ENCODE measurements around the gene FILIP1L.

FILIP1L gene

DNA sequence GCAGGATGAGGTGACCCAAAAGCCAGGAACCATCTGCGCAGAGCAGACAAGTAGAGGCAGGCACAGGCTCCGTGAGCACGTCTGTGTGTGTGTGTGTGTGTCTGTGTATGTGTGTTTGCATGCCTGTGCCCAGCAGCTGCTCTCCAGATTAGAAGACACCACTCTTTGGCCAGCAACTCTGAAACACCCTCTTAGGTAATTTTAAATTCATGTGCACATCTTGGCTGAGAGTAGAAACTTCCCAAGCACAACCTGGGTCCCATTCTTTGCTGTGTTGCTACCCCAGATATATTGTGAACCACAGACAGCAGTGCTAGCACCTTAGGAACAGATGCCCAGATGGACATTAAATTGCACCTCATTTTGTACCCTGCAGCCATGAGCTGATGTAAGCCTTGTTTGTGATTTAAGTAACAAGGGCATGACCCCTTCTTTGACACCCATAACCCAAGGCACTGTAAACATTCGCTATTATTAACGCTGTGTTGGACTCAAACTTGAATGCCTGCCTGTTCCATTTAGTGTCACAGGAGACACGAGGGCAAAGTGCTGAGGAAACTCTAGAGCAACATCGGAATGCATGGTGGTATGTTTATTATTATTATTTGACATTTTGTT is at the start of gene FILIP1L:
Gene FILIP1L (minus strand): TSS at position 89 of the 618 bp plus-strand sequence.
- no peak for DNase-seq

DNA sequence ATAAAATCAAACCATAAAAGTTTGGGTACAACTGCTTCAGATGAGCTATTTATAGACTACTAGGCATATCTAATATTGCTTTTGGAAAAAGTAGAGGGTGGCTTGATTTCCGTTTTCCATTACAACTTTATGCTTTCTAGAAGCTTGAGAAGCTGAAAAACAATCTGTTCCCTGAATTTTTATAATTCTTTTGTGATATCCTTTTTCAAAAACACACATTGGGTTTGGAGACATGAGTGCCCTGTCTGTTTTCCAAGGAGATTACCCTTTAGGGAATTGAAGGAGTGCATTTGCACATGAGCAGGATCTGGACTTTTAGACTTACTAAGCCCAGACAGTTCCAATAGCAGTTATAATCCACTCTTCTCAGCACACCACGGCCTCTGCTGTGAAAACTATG is 49.5 kb upstream of the FILIP1L start:
- DNase-seq = no peak

DNA sequence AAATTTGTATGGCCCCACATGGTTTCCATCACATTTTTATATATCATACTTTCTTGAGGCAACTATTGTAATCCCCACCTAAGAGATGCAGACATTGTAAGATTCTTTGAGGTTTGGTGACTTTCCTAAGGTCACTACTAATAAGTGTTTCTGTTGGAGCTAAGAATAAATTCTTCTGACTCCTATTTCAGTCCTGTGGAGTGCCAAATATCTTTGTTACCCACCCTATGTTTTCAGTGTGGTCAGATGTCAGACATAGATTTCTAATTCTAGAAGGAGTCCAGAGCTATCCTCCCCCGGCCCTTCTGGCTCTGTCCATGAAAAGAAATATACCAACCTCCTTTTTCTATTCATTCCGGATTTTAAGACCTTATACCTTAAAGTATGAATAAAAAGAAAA is 46.2 kb upstream of the FILIP1L start:
- no peak for DNase-seq

DNA sequence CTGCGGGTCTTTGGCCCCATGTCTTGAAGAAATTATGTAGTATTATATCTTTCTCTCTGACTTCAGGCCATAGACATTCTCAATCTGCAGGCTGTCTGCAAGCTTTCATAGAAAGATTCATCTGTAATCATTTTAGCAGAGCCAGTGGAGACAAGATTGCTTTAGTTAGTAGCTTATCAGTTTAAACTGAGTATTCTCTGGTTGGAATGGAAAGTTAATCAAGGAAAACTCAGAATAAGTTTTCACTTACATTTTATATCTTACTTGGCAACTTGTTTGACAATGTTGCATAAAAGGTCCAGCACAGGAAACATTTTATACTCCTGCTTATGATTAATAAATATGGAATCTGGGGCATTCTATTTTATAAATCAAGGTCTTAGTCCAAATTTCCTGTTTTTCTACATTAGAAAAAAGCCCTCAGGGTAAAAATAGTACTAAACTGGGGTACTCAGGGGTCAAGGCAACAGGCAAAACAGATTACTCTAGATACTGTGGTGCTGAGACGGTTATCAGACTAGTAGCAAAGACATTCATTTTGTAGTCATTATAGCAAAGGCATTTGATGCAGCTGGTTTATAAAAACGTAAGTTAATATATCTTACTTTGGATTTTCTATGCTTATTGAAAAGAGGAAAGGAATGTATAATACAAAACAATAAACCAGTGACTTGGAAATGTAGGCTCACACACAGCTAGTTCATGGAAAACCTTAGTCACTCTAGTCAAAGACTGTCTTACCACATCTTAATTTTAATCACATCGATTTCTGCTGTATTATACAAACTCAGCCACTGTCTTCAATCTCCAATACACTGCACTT is 45.2 kb upstream of the FILIP1L start:
- no peak for DNase-seq

DNA sequence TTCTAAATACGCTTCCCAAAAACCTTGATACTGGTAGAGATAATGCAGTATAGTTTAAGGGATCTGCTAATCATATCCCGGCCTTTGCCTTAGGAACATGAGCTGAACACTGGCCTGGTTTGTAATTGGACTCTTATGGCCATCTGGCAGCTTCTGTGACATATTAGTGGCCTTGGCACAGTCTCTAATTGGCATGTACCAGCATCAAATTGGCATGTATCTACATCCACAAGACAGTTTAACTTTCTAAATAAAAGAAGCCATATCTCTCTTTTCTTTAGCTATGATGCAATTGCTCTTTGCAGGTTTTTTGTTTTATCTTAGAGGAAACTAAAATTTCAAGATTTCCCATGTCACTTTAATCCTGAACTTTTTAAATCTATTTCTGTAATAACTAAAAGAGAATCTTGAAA is 44.6 kb upstream of the FILIP1L start:
- no peak for DNase-seq

DNA sequence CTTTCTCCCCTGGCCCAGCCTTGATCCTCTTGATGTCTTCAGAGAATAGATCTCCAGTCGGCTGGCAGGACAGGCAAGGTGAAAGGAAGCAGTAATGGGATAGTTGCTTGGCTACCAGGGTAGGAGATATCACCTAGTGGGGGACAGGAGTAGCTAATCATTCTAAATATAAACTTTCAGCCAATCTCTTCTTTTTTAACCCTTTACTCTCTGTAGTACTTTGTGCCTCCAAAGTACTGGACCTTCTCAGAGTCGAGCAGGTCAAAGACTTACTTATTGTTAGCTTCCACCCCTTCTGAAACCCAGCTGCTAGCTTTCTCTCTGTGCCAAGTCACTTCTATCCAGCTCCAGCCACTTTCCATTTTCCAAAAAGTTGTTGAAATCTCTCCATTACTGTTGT is 43.4 kb upstream of the FILIP1L start:
- no peak for DNase-seq

DNA sequence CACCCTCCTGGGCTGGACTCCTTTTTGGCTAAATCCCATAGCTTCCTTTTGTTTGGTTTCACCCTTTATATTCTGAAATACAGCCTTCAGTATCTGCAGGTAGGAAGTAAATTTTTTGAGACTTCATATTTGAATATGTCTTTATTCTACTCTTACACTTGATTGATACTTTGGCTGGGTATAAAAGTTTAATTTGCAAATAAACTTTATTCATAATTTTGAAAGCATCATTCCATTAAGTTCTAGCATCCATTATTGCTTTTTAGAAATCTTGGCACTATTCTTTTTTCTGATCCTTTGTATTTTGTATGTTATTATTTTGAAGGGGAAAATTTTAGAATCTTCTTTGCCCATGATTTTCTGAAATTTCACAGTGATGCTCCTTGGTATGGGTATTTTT is 41.3 kb upstream of the FILIP1L start:
- no peak for DNase-seq

DNA sequence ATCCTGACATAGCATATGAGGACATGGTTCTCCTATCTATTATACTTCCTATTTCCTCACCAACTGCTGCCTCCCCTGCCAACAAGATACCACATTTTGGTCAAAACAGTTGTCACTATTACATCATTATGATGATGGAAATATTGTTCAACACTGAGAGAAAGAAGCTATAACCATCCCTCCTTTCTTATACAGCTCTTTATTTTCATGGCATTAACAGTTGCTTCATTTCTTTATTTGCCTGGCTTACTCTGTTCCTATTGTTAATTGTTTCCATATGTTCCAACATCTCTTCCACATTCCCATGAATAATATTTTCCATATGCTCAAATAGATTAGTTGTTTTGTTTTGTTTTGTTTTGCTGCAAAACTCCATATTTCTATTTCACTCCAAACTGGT is 40.8 kb upstream of the FILIP1L start:
- no peak for DNase-seq

DNA sequence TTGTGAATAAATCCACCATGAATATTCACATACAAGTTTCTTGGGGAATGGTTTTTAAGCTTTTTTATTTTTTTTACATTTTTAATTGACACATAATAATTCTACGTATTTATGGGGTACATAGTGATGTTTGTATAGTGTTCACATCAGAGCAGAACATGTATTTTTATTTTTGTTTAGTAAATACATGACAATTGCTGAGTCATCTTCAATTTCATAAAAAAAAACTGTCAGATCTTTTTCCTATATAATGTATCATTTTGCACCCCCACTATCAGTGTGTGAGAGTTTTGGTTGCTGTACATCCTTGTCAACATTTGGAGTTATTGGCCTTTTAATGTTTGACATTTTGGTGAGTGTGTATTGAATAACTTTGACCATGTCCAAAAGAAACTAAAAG is 39.9 kb upstream of the FILIP1L start:
- no peak for DNase-seq

DNA sequence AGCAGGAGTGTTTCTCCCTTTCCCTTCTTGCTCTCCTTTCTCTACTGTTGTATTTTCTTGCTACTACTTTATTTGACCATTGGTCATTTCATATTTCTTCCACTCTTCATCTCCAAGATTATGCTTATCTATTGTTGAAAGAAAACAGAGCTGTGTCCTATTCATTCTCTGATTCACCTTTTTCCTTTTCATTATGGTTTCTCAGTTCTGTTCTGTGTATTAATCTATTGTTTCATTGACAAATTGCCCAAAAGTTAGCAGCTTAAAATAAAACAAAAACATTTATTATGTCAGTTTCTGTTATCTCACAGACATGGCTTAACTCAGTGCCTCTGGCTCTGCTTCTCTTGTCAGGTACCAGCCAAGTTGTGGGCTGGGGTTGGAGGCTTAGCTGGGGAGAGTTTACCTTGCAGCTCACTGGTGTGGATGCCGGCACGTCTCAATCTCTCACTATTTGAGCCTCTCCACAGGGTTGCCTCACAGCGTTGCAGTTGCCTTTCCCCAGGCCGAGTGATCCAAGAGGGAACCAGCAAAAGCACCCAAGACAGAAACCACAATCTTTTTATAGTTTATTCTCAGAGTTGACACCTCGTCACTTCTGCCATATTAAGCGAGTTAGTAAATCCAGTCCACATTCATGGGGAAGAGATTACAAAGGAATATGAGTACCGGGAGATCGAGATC is 36.9 kb upstream of the FILIP1L start:
- no peak for DNase-seq

DNA sequence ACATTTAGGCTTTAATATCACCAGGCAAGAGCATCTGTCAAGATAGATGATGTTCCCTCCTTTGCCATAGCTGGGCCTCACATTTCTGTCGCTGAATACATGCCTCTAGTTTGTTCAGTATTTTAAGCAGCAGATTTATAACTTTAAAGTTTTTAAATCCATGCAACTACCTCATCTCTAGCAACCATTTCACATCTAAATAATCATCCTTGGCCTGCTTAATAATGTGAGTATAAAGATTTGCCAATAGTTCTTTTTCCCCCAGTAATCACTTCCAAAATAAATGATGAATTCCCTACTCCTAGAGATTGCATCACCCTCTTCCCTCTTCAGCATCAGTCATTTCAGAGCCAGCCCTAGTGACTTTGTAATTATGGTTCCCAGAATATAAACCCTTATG is 36.2 kb upstream of the FILIP1L start:
- no peak for DNase-seq

DNA sequence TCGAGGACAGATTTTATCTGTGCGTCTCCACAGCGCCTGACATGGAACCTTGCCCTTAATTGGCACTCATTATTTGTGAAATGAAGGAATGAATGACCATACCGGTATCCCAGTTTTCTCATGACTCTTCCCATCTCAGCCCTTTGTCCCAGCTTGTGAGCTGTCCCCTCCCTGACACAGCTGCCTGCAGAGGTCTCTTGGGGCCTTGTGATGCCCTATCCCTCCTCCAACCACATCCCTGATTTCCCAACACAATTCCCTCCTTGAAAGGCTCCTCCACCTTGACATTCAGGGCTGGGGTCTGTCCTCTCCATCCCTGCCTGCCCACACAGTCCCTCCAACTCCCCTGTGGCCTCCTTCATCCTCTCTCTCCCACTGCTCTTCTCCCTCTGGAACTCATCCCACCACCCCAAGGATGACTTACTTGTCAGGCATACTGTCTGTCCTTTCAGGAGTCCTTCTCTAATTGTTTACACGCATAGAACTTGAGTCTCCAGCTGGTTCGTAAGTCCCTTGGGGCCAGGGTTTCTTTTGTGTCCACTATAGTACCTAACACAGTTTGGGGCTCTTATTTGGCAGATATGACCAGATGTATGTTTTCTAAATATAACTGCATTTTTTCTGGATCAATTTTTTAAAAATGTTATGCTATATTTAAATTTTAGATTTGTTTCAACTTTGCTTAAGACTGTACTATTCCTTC is 35.6 kb upstream of the FILIP1L start:
- no peak for DNase-seq

DNA sequence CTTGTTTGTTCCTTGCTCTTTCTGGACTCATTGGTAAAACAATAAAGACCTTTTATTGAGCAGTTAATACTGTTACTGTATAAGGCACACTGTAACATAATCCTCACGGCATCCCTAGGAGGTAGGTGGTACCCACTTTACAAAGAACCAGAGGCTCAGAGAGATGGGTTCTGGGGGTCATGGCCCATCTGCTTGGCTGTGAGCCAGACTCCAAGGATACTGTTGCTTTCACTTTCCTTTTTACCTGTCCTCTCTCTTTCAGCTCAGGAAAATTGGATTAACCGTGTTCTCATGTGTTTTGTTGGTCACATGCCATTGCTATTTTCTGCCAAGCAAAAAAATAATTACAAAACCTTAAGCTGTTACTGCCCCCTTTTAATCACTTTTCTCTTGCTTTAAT is 34.8 kb upstream of the FILIP1L start:
- DNase-seq = no peak

DNA sequence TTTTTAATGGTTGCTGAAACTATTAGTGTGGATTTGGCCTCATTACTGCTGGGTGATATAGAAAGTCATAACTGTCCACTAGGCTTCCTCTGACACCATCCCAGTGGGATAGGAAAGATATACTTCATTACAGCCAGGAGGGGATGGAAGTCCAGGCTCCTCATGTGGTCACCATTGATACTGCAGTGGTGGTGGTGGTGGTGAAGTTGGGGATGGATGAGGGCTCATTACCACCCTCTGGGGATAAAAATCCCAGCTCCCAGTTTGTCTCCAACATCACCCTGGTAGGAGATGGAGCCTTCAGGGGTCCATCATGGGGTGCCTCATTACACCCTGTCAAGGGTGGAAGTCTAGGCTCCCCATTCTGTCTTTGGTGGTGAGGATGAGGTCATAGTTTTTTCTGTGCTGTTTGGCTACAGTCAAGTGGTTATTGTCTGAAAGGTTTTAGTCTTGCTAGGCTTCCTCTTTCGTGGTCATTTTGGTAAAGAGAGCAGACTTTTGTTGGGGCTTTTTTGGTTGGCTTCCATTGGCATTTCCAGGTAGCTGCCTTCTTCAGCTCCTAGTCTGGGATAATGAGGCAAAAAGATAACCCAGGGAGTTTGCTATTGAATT is 30.1 kb upstream of the FILIP1L start:
- DNase-seq = no peak

DNA sequence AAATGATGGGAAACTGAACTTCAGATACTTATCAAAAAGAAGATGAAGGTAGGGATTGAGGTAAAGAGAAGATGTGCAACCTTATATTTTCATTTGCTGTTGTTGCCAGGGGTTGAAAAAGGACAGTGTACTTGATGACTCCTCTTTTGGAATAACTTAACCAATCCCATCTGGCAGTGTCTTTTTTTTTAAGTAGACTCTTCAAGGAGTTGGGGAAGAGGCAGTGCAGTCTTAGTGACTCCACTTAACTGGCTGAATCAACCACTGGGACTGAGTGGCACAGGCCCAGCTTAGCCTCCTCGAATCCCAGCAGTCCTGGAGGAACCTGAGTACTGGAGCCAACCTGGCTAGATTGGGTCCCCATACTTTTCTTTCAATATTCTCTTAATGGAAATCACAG is 27.3 kb upstream of the FILIP1L start:
- no peak for DNase-seq

DNA sequence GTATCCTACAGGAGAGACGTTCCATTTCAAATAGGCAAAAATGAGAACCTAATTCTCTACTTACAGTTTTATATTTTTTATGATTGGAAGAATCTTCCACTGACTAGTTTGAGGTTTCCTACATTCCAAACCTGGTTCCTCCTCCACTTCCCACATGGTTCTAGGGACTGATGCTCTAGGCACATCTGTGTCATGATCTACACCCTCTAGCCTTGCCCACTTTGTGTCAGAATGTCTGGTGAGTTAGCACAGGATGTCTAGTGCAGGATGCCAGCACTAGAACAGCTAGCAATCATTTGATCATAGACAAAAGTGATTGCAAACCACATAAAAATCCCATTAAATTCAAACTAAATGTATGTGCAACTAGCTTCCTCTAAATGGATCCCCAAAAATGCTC is 26.7 kb upstream of the FILIP1L start:
- DNase-seq = no peak

DNA sequence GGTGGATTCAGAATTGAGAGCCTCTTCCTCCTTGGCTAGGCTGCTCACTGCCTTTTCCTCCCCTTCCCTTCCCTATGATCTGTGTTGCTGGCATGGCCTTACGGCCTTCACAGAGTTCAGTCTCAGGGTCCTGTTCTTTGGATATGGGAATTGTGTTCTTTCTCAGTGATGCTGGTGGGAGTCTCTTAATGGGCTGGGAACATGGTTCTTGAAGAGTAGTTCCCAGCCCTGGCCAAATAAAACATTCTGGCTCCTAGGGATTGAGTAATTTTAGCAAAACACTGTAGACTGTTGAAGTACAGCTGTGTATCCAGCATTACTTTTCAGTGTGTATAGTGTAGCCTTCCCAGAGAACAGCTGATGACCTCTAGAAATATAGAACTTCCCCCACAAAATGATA is 22.6 kb upstream of the FILIP1L start:
- no peak for DNase-seq

DNA sequence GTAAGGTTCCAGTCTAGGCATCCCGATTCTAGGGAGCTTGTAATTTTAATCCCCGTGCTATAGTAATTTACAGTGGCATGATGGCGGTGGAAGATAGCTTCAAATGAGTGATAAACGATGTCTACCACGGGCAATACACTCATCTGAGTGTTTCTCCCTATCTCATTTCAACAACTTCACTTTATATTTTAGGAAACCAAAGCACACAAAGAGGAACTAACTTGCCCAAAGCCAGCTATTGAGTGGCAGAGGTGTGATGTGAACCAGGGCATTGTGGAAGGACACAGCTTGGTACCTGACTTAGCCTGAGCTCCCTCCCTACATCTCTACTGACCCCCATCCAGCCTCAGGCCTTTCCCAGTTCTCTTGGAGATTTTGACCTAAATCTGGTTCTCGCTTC is 16.9 kb upstream of the FILIP1L start:
- DNase-seq = no peak

DNA sequence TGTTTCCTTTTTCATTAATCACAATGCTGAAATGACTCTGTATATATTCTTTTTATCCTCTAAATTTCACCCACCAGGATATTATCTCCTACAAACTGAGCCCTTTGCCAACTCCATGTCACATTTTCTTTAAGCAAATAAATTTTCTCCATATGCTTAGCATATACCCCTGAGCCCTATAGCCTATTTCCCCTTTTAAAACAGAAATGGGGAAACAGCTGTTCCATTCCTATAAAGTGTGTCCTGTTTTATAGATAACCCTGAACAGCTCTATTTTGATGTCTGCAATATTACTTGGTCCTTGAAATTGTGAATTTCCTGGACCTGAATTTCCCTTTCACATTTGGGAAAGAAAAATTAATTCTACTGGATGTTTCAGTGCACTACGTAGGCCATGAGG is 15.6 kb upstream of the FILIP1L start:
- no peak for DNase-seq

DNA sequence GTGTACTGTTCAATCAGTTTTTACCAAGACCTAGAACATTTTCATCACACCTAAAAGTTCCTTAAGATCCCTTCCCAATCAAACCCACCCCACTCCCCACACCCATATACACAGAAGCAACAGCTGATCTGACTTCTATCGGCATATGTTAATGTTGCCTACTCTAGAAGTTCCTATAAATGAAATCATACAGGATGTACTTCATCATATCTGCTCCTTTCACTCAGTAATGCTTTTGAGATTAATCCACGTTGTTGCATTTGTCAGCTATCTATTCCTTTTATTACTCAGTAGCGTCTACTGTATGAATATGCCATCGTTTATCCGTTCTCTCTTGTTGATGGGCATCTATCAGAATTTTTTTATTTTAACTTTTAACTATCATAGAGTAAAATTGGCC is 14.3 kb upstream of the FILIP1L start:
- DNase-seq = no peak

DNA sequence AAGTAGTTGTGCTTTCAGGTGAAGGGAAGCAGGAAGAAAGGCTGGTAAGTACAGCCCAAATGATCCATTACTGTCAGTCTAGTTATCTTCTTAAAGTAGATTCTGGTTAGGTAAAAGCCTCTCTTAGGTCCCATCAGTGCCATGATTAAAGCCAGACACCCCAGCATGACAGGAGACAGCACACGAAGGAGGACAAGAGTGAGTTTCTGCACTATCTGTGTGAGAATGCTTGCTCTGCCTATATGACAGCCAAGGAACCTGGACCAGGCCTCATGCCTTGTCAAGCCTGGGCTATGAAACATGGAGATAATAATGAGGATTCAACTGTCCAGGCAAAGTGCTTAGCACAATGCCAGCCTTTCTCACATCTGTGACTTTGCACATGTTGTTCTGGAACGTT is 13.5 kb upstream of the FILIP1L start:
- DNase-seq = no peak

DNA sequence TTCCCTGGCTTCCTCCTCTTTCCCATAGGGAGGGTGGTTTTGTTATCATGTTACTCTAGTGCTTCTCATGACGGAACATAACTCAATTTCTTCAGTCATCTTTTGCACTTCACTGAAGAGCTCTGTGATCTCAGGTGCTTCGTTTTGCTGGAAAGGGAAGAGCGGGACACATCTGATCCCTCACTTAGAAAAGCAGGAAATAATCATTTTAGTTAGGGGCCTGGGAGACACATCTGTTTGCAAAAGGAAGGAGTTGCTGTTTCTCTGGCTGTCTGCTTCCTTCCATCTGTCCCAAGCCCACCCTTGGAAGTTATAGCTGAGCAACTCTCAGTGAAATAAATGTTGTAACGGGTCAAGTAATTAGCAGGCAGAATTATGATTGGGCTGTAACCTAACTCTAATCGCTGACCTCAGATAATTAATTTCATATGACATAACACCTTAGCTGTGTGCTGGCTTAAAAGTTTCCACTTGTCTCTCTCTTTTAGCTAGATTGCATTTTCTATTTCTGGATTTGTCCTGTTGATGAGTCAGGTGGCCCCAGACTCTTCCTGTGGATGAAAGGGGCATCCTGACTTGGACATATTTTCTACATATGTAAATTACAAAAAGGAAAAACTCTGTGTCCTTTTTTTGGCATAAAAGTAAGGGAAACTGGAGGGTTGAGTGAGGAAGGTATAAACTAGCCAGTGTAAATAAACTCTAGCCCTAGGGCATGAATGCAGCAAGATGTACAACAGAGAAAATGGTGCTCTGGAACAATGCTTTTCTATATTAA is 11.0 kb upstream of the FILIP1L start:
- no peak for DNase-seq
